ENCODE measurements around the gene SSR1.

Gene SSR1

GRCh38 chr6:7254980-7255835 is 57.8 kb downstream of the SSR1 start:
- DNase-seq, result no peak

GRCh38 chr6:7252390-7252789 is 60.6 kb downstream of the SSR1 start:
- no peak for DNase-seq

GRCh38 chr6:7251646-7252260 is 61.2 kb downstream of the SSR1 start:
- DNase-seq, result no peak

- no peak for DNase-seq
These were observed 62.2 kb downstream of the SSR1 start for GRCh38 chr6:7250812-7251211.

GRCh38 chr6:7249946-7250643 is 62.9 kb downstream of the SSR1 start:
- no peak for DNase-seq

GRCh38 chr6:7249391-7249790 is 63.6 kb downstream of the SSR1 start:
- no peak for DNase-seq

- no peak for DNase-seq
These were observed 65.2 kb downstream of the SSR1 start for GRCh38 chr6:7247828-7248227.

- no peak for DNase-seq
These were observed 65.9 kb downstream of the SSR1 start for GRCh38 chr6:7247179-7247456.

- DNase-seq, result no peak
These were observed 66.4 kb downstream of the SSR1 start for GRCh38 chr6:7246401-7247178.

GRCh38 chr6:7245668-7246393 is 67.2 kb downstream of the SSR1 start:
- DNase-seq, result no peak

- DNase-seq, result peak; percentile 76
These were observed 69.6 kb downstream of the SSR1 start for GRCh38 chr6:7243179-7243981.

- no peak for DNase-seq
These were observed 70.2 kb downstream of the SSR1 start for GRCh38 chr6:7242835-7243178.

- DNase-seq, result no peak
These were observed 71.0 kb downstream of the SSR1 start for GRCh38 chr6:7241709-7242645.

- DNase-seq, result no peak
These were observed 71.8 kb downstream of the SSR1 start for GRCh38 chr6:7241160-7241559.

GRCh38 chr6:7240351-7240750 is 72.6 kb downstream of the SSR1 start:
- no peak for DNase-seq

- no peak for DNase-seq
These were observed 73.4 kb downstream of the SSR1 start for GRCh38 chr6:7239590-7239948.

GRCh38 chr6:7238900-7239589 is 74.0 kb downstream of the SSR1 start:
- peak; percentile 80 for DNase-seq

GRCh38 chr6:7238526-7238899 is 74.5 kb downstream of the SSR1 start:
- DNase-seq, result no peak

- DNase-seq, result no peak
These were observed 75.3 kb downstream of the SSR1 start for GRCh38 chr6:7237653-7238188.

Measured in activated CD4-positive, alpha-beta T cell treated with anti-CD3 and anti-CD28 coated beads, Interleukin-10, Interleukin-2, amounts not matched to agents 100 ng/mL and 50 ng/mL, durations not matched to agents 16 hours and 8 hours (primary cell).